Keratinocyte (primary cell): Measurements from ENCODE around the gene PCDHB16. TPM values are rescaled to one million over a fixed set of nuclear protein-coding genes. Genes with fewer than 3 reads are reported as not detected.
A peak's percentile ranks its signal among the peaks of the same experiment; 100 is the strongest.
"Not testable (repeated sequence)": the region's sequence is repeated elsewhere in the genome, so short reads cannot be mapped to it uniquely, and the experiment has no call there.

Source experiments
- DNase-seq: peaks from one replicate; pipeline ENCODE4 v3.0.0-alpha.2; 2011; ENCODE audit warnings: low read depth, missing footprints, low spot score
- FAIRE-seq: peaks from 2 replicates; lab custom pipeline; 2011; peaks lifted over from hg19 to GRCh38; lab: Jason Lieb, UNC
- H2AFZ ChIP-seq: 2 replicates; pipeline ENCODE4 v1.6.0; 2012; ENCODE audit warnings: low read length, control low read depth, inconsistent platforms; ENCODE audit not compliant: control insufficient read depth
- H3K27ac ChIP-seq: 2 replicates; pipeline ENCODE4 v1.5.1; 2011; ENCODE audit warnings: low read length; ENCODE audit not compliant: control insufficient read depth, insufficient read depth
- H3K27me3 ChIP-seq: 3 replicates; pipeline ENCODE4 v1.6.0; 2011; ENCODE audit warnings: low read length; ENCODE audit not compliant: control insufficient read depth, insufficient read depth; ENCODE audit errors: extremely low read depth
- H3K36me3 ChIP-seq, 2 experiments: 2 replicates in 1 of 2; 3 replicates in 1 of 2; pipeline ENCODE4 v1.5.1; 2011; ENCODE audit warnings: low read length in 2 of 2, mild to moderate bottlenecking in 1 of 2; ENCODE audit not compliant: control insufficient read depth in 2 of 2, insufficient read depth in 2 of 2; ENCODE audit errors: extremely low read depth in 1 of 2
- H3K4me1 ChIP-seq: 3 replicates; pipeline ENCODE4 v1.5.1; 2011; ENCODE audit warnings: low read length; ENCODE audit not compliant: control insufficient read depth, insufficient read depth; ENCODE audit errors: extremely low read depth
- H3K4me2 ChIP-seq: 3 replicates; pipeline ENCODE4 v1.6.0; 2011; ENCODE audit warnings: low read depth, low read length; ENCODE audit not compliant: control insufficient read depth, insufficient read depth; ENCODE audit errors: extremely low read depth
- H3K4me3 ChIP-seq, 3 experiments: fragments of 200-600 bp in 1 of 3; sonication (generic) in 1 of 3; 2 replicates in 2 of 3; 3 replicates in 1 of 3; pipeline ENCODE4 v1.5.1; 2011 to 2016; ENCODE audit warnings: low read length in 3 of 3, mild to moderate bottlenecking in 3 of 3, control low read depth in 2 of 3, inconsistent platforms in 1 of 3, low read depth in 1 of 3, mixed read lengths in 1 of 3, mixed run types in 1 of 3, moderate library complexity in 1 of 3; ENCODE audit not compliant: control insufficient read depth in 2 of 3, insufficient read depth in 2 of 3; ENCODE audit errors: extremely low read depth in 1 of 3
- H3K79me2 ChIP-seq: 2 replicates; pipeline ENCODE4 v1.6.0; 2012; ENCODE audit warnings: low read length; ENCODE audit not compliant: control insufficient read depth, insufficient read depth
- H3K9ac ChIP-seq: 3 replicates; pipeline ENCODE4 v1.6.0; 2011; ENCODE audit warnings: low read length; ENCODE audit not compliant: control insufficient read depth, insufficient read depth; ENCODE audit errors: extremely low read depth
- H3K9me1 ChIP-seq: 3 replicates; pipeline ENCODE4 v1.6.0; 2011; ENCODE audit warnings: low read length; ENCODE audit not compliant: control insufficient read depth, insufficient read depth; ENCODE audit errors: extremely low read depth
- H3K9me3 ChIP-seq: 2 replicates; pipeline ENCODE4 v1.5.1; 2012; ENCODE audit warnings: low read depth, low read length; ENCODE audit not compliant: control insufficient read depth
- H4K20me1 ChIP-seq: 3 replicates; pipeline ENCODE4 v1.6.0; 2011; ENCODE audit warnings: low read length; ENCODE audit not compliant: control insufficient read depth, insufficient read depth; ENCODE audit errors: extremely low read depth
- EZH2 ChIP-seq: IDR thresholded peaks from one replicate; pipeline ENCODE4 v1.6.1; 2012; ENCODE audit warnings: inconsistent platforms, mild to moderate bottlenecking, low read length, moderate library complexity
- dilution Hi-C: fragments of 300-500 bp; cut with MboI; formaldehyde crosslinking; loops from one replicate; pipeline ENCODE4 v1.7.0; 2020; ENCODE audit warnings: low sequenced_read_pairs; ENCODE audit not compliant: extremely low pct_ligation_motif_present
- polyA plus RNA-seq, 5 experiments: library from polyadenylated mRNA; depleted of rRNA in 3 of 5; stranded (reverse) in 3 of 5; stranded (forward) in 1 of 5; unstranded in 1 of 5; fragments of >200 nt; gene quantifications; 1 replicate in 1 of 5; 2 replicates in 3 of 5; 3 replicates in 1 of 5; pipeline versions ENCODE4 v1.2.1 to v1.2.3, GENCODE V29; 2011 to 2012; ENCODE audit warnings: missing spikeins in 2 of 5, low read depth in 1 of 5, low replicate concordance in 1 of 5
- TF ChIP-seq, protein P1 (sequence below), 3 experiments: IDR thresholded peaks in 1 of 3; conservative IDR thresholded peaks in 1 of 3; optimal IDR thresholded peaks in 1 of 3; 2 replicates in 2 of 3; 3 replicates in 1 of 3; pipeline versions ENCODE3 to v1.5.1; 2011; ENCODE audit warnings: low read length in 3 of 3, mild to moderate bottlenecking in 3 of 3, moderate library complexity in 2 of 3, control low read depth in 1 of 3, inconsistent platforms in 1 of 3; ENCODE audit not compliant: insufficient read depth in 2 of 3; ENCODE audit errors: extremely low read depth in 1 of 3

Gene PCDHB16
- polyA plus RNA-seq, 1 donor (not counting 4 experiments of a cell fraction or from before 2014, with no cell fraction given), result 0.07 TPM

DNA sequence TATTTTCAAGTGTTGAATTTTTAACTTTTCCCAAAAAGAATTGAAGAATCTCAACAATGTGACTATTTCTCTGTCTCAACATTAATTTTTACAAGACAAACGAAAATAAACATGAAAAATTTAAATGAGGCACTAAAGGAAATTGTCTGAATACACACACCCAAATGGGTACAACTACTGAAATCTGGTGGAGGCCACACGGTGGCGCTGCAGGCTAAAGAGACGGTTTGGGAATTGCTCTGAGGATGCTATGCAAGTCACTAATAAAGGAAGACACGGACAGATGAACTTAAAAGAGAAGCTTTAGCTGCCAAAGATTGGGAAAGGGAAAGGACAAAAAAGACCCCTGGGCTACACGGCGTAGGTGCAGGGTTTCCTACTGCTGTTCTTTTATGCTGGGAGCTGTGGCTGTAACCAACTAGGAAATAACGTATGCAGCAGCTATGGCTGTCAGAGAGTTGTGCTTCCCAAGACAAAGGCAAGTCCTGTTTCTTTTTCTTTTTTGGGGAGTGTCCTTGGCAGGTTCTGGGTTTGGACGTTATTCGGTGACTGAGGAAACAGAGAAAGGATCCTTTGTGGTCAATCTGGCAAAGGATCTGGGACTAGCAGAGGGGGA, 10.0 kb downstream of the PCDHB16 start, which contains the start of gene PCDHB10:
Gene PCDHB10, plus strand, starts transcription at position 244 of the 616 bp plus-strand sequence. Its CDS starts 200 bp downstream, at position 444.
- dilution Hi-C loops, result no loop called here
- no peak within 1 kb of the TSS for H2AFZ ChIP-seq

DNA sequence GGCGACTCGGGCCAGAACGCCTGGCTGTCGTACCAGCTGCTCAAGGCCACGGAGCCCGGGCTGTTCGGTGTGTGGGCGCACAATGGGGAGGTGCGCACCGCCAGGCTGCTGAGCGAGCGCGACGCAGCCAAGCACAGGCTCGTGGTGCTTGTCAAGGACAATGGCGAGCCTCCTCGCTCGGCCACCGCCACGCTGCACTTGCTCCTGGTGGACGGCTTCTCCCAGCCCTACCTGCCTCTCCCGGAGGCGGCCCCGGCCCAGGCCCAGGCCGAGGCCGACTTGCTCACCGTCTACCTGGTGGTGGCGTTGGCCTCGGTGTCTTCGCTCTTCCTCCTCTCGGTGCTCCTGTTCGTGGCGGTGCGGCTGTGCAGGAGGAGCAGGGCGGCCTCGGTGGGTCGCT, 12.1 kb downstream of the PCDHB16 start:
- dilution Hi-C loops, result not testable (repeated sequence)

More for the DNA sequence above, 10.0 kb downstream of the PCDHB16 start, which contains the start of gene PCDHB10:
- no peak for DNase-seq
- no peaks in the 10 kb centered on the region for H3K27me3 ChIP-seq
- H3K9ac ChIP-seq, result no peak within 1 kb of the TSS
- no peak for FAIRE-seq
- no peak within 1 kb of the TSS for H3K27ac ChIP-seq
- no peaks in the 10 kb centered on the region for H3K79me2 ChIP-seq
- H3K9me1 ChIP-seq, result no peaks in the 10 kb centered on the region
- TF ChIP-seq EZH2, result no peak
- TF ChIP-seq, protein P1, sequence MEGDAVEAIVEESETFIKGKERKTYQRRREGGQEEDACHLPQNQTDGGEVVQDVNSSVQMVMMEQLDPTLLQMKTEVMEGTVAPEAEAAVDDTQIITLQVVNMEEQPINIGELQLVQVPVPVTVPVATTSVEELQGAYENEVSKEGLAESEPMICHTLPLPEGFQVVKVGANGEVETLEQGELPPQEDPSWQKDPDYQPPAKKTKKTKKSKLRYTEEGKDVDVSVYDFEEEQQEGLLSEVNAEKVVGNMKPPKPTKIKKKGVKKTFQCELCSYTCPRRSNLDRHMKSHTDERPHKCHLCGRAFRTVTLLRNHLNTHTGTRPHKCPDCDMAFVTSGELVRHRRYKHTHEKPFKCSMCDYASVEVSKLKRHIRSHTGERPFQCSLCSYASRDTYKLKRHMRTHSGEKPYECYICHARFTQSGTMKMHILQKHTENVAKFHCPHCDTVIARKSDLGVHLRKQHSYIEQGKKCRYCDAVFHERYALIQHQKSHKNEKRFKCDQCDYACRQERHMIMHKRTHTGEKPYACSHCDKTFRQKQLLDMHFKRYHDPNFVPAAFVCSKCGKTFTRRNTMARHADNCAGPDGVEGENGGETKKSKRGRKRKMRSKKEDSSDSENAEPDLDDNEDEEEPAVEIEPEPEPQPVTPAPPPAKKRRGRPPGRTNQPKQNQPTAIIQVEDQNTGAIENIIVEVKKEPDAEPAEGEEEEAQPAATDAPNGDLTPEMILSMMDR (optimal IDR thresholded peaks at IDR 0.05 in 1 of 3, IDR thresholded peaks at IDR 0.05 in 1 of 3, conservative IDR thresholded peaks at IDR 0.05 in 1 of 3; ENCODE audit: extremely low read depth in 1 of 3, insufficient read depth in 2 of 3, low read length in 3 of 3), result peak in 2 of 3 experiments; percentile 18 to 26
- no peak within 1 kb of the TSS for H3K4me2 ChIP-seq
- no peak within 1 kb of the TSS for H3K4me3 ChIP-seq
- H4K20me1 ChIP-seq, result no peaks in the 10 kb centered on the region
- no peaks in the 10 kb centered on the region for H3K36me3 ChIP-seq
- no peaks in the 10 kb centered on the region for H3K4me1 ChIP-seq
- H3K9me3 ChIP-seq, result no peaks in the 10 kb centered on the region

More for the DNA sequence above, 12.1 kb downstream of the PCDHB16 start:
- H3K9ac ChIP-seq, DNase-seq, H3K36me3 ChIP-seq, H3K9me1 ChIP-seq, FAIRE-seq, H2AFZ ChIP-seq, H4K20me1 ChIP-seq, H3K27ac ChIP-seq, H3K4me3 ChIP-seq, H3K4me1 ChIP-seq, H3K9me3 ChIP-seq, H3K27me3 ChIP-seq, H3K4me2 ChIP-seq, H3K79me2 ChIP-seq: not testable (repeated sequence)
